Uterus (tissue), 2 donors: Measurements from ENCODE around the gene CPOX.

Experiments
- POLR2A ChIP-seq, 2 donors: fragments of 450-650 bp; IDR thresholded peaks; one replicate each; pipeline ENCODE4 v1.6.1; 2016; ENCODE audit warnings: antibody characterized with exemption in 2 of 2, mild to moderate bottlenecking in 1 of 2, moderate library complexity in 1 of 2
- TF ChIP-seq, protein P1 (sequence below), 4 experiments: fragments of 200-600 bp in 2 of 4; fragments of 450-650 bp in 2 of 4; sonication (generic) in 2 of 4; IDR thresholded peaks; one replicate each; pipeline ENCODE4 v1.5.1; 2016 to 2019; ENCODE audit warnings: antibody characterized with exemption in 4 of 4, mild to moderate bottlenecking in 2 of 4, moderate library complexity in 1 of 4

- TF ChIP-seq, protein P1, sequence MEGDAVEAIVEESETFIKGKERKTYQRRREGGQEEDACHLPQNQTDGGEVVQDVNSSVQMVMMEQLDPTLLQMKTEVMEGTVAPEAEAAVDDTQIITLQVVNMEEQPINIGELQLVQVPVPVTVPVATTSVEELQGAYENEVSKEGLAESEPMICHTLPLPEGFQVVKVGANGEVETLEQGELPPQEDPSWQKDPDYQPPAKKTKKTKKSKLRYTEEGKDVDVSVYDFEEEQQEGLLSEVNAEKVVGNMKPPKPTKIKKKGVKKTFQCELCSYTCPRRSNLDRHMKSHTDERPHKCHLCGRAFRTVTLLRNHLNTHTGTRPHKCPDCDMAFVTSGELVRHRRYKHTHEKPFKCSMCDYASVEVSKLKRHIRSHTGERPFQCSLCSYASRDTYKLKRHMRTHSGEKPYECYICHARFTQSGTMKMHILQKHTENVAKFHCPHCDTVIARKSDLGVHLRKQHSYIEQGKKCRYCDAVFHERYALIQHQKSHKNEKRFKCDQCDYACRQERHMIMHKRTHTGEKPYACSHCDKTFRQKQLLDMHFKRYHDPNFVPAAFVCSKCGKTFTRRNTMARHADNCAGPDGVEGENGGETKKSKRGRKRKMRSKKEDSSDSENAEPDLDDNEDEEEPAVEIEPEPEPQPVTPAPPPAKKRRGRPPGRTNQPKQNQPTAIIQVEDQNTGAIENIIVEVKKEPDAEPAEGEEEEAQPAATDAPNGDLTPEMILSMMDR (IDR thresholded peaks at IDR 0.05): no peak
- TF ChIP-seq POLR2A (IDR thresholded peaks at IDR 0.05): no peak
These were observed 7.1 kb upstream of the CPOX start for GRCh38 chr3:98600412-98601095.
